ENCODE measurements around the gene MANEAL. TPM values are rescaled to one million over a fixed set of nuclear protein-coding genes. Genes with fewer than 3 reads are reported as not detected.

MANEAL gene
- total and polyA plus RNA-seq, 2 experiments from 2014 or later, result 0.23 to 0.65 TPM

- Histone ChIP-seq H3K27ac (peak overlapping the region; percentile 80), H3K4me2 (ENCODE audit: unreplicated experiment) (peak overlapping the region; percentile 82), H3K9me3 (ENCODE audit: low read depth) (no peaks in the 10 kb centered on the region), H3K4me1 (ENCODE audit: insufficient read depth) (peaks cover 26% of the 10 kb centered on the region), H4K20me1 (ENCODE audit: insufficient read depth) (no peaks in the 10 kb centered on the region), H2AFZ (peak overlapping the region; percentile 43; the same call in 1 of the 2 replicates), H3K4me3 (peak overlapping the region; percentile 96), H3F3A (ENCODE audit: insufficient read depth) (peaks cover 37% of the 10 kb centered on the region), H3K9me2 (ENCODE audit: insufficient read depth) (no peaks in the 10 kb centered on the region), H3K9ac (peak overlapping the region; percentile 88), H3K27me3 (replicated peaks; ENCODE audit: insufficient read depth) (no peaks in the 10 kb centered on the region), H3K36me3 (ENCODE audit: low read depth) (peaks cover 45% of the 10 kb centered on the region), H3K79me2 (ENCODE audit: insufficient read depth) (peaks cover 62% of the 10 kb centered on the region)
- WGBS, 2 experiments (ENCODE audit: low coverage in 1 of 2, low lambda C conversion rate in 2 of 2, missing lambda C conversion rate in 2 of 2), result 2 to 3% methylated on average over 9 of the region's 9 CpGs
- TF ChIP-seq EZH2phosphoT487 (IDR thresholded peaks at IDR 0.05; ENCODE audit: insufficient read depth, low read depth), result no peak
- no peak for TF ChIP-seq EZH2 (IDR thresholded peaks at IDR 0.05; ENCODE audit: insufficient read depth, poor library complexity, severe bottlenecking)
- peak; percentile 54 for DNase-seq
- in situ Hi-C loops (cut with MboI), result no loop called here
Measured at GRCh38 chr1:37807220-37807554, 13.5 kb downstream of the MANEAL start.

- 1 to 2% methylated on average over 35 to 45 of the region's 95 CpGs for WGBS, 2 experiments (ENCODE audit: low coverage in 1 of 2, low lambda C conversion rate in 2 of 2, missing lambda C conversion rate in 2 of 2)
- peak within 1 kb of the TSS; percentile 83 for H2AFZ ChIP-seq
- H3K27ac ChIP-seq, result peak within 1 kb of the TSS; percentile 80
- peaks cover 39% of the 10 kb centered on the region for H3K36me3 ChIP-seq (ENCODE audit: low read depth)
- TF ChIP-seq EZH2phosphoT487 (IDR thresholded peaks at IDR 0.05; ENCODE audit: insufficient read depth, low read depth) (no peak), EZH2 (IDR thresholded peaks at IDR 0.05; ENCODE audit: insufficient read depth, poor library complexity, severe bottlenecking) (no peak)
- peaks cover 67% of the 10 kb centered on the region for H3K79me2 ChIP-seq (ENCODE audit: insufficient read depth)
- in situ Hi-C loops (cut with MboI), result no loop called here
- no peaks in the 10 kb centered on the region for H3K27me3 ChIP-seq (replicated peaks; ENCODE audit: insufficient read depth)
- H3K9me2 ChIP-seq (ENCODE audit: insufficient read depth), result no peaks in the 10 kb centered on the region
- no peaks in the 10 kb centered on the region for H4K20me1 ChIP-seq (ENCODE audit: insufficient read depth)
- H3K9ac ChIP-seq, result peak within 1 kb of the TSS; percentile 88
- no peaks in the 10 kb centered on the region for H3K9me3 ChIP-seq (ENCODE audit: low read depth)
- peaks cover 26% of the 10 kb centered on the region for H3K4me1 ChIP-seq (ENCODE audit: insufficient read depth)
- H3K4me3 ChIP-seq, result peak within 1 kb of the TSS; percentile 96
- peak within 1 kb of the TSS; percentile 89 for H3K4me2 ChIP-seq (ENCODE audit: unreplicated experiment)
- peaks cover 32% of the 10 kb centered on the region for H3F3A ChIP-seq (ENCODE audit: insufficient read depth)
- DNase-seq, result peak; percentile 98
Measured at GRCh38 chr1:37807555-37808368, 14.1 kb downstream of the MANEAL start, which contains the start of the genes C1orf122 and YRDC. Gene C1orf122 (plus strand): TSS chr1:37807790. CDS start chr1:37808405, 615 bp downstream. Gene YRDC (minus strand): TSS chr1:37808208. CDS start chr1:37808180, 28 bp downstream.

- H3F3A ChIP-seq (ENCODE audit: insufficient read depth), result peaks cover 33% of the 10 kb centered on the region
- no peaks in the 10 kb centered on the region for H3K9me3 ChIP-seq (ENCODE audit: low read depth)
- H3K27me3 ChIP-seq (replicated peaks; ENCODE audit: insufficient read depth), result no peaks in the 10 kb centered on the region
- TF ChIP-seq EZH2 (IDR thresholded peaks at IDR 0.05; ENCODE audit: insufficient read depth, poor library complexity, severe bottlenecking) (no peak), EZH2phosphoT487 (IDR thresholded peaks at IDR 0.05; ENCODE audit: insufficient read depth, low read depth) (no peak)
- no peaks in the 10 kb centered on the region for H4K20me1 ChIP-seq (ENCODE audit: insufficient read depth)
- DNase-seq, result peak; percentile 90
- peak overlapping the region; percentile 89 for H3K4me2 ChIP-seq (ENCODE audit: unreplicated experiment)
- H2AFZ ChIP-seq, result peak overlapping the region; percentile 83
- in situ Hi-C loops (cut with MboI), result no loop called here
- WGBS, 2 experiments (ENCODE audit: low coverage in 1 of 2, low lambda C conversion rate in 2 of 2, missing lambda C conversion rate in 2 of 2), result 1 to 2% methylated on average over 36 to 45 of the region's 54 CpGs
- peaks cover 74% of the 10 kb centered on the region for H3K79me2 ChIP-seq (ENCODE audit: insufficient read depth)
- H3K4me1 ChIP-seq (ENCODE audit: insufficient read depth), result peaks cover 26% of the 10 kb centered on the region
- peak overlapping the region; percentile 96 for H3K4me3 ChIP-seq
- H3K9ac ChIP-seq, result peak overlapping the region; percentile 88
- H3K27ac ChIP-seq, result peak overlapping the region; percentile 80
- H3K9me2 ChIP-seq (ENCODE audit: insufficient read depth), result no peaks in the 10 kb centered on the region
- peaks cover 30% of the 10 kb centered on the region for H3K36me3 ChIP-seq (ENCODE audit: low read depth)
Measured at GRCh38 chr1:37808369-37809319, 15.0 kb downstream of the MANEAL start.

GRCh38 chr1:37809942-37810341 lies 16.3 kb downstream of the MANEAL start:
- DNase-seq, result peak; percentile 46
- Histone ChIP-seq H3K27me3 (replicated peaks; ENCODE audit: insufficient read depth) (no peaks in the 10 kb centered on the region), H3K36me3 (ENCODE audit: low read depth) (peaks cover 17% of the 10 kb centered on the region), H3K79me2 (ENCODE audit: insufficient read depth) (peaks cover 86% of the 10 kb centered on the region), H3K4me2 (ENCODE audit: unreplicated experiment) (peak overlapping the region; percentile 89), H3K9me3 (ENCODE audit: low read depth) (no peaks in the 10 kb centered on the region), H3K9me2 (ENCODE audit: insufficient read depth) (no peaks in the 10 kb centered on the region), H3F3A (ENCODE audit: insufficient read depth) (peaks cover 31% of the 10 kb centered on the region), H3K9ac (peak overlapping the region; percentile 88; the same call in 1 of the 2 replicates), H3K4me3 (peak overlapping the region; percentile 96; the same call in 1 of the 2 replicates), H3K4me1 (ENCODE audit: insufficient read depth) (peaks cover 26% of the 10 kb centered on the region), H3K27ac (peak overlapping the region; percentile 80), H4K20me1 (ENCODE audit: insufficient read depth) (no peaks in the 10 kb centered on the region), H2AFZ (no peak overlapping the region)
- 23 to 26% methylated on average over 2 of the region's 2 CpGs for WGBS, 2 experiments (ENCODE audit: low coverage in 1 of 2, low lambda C conversion rate in 2 of 2, missing lambda C conversion rate in 2 of 2)
- TF ChIP-seq EZH2 (IDR thresholded peaks at IDR 0.05; ENCODE audit: insufficient read depth, poor library complexity, severe bottlenecking) (no peak), EZH2phosphoT487 (IDR thresholded peaks at IDR 0.05; ENCODE audit: insufficient read depth, low read depth) (no peak)
- in situ Hi-C loops (cut with MboI), result no loop called here

Measured in GM23248 (cell line).